H9 (cell line): Measurements from ENCODE around the gene NT5DC3. TPM values are rescaled to one million over a fixed set of nuclear protein-coding genes. Genes with fewer than 3 reads are reported as not detected.

Experiments
- DNase-seq: peaks from one replicate; pipeline ENCODE4 v3.0.0-alpha.2; 2017
- H2AFZ ChIP-seq: one replicate; pipeline ENCODE4 v1.6.1; 2013; ENCODE audit warnings: mild to moderate bottlenecking, low read length, control low read depth, moderate library complexity
- H2AK5ac ChIP-seq: 2 replicates; pipeline ENCODE4 v1.6.1; 2013; ENCODE audit warnings: low read length, control low read depth, mixed read lengths; ENCODE audit not compliant: insufficient read length
- H2BK120ac ChIP-seq: one replicate; pipeline ENCODE4 v1.6.1; 2013; ENCODE audit warnings: low read depth, mild to moderate bottlenecking, low read length, control low read depth, inconsistent platforms; ENCODE audit not compliant: poor library complexity, severe bottlenecking
- H2BK12ac ChIP-seq: 2 replicates; pipeline ENCODE4 v1.6.1; 2013; ENCODE audit warnings: low read length, control low read depth, mixed read lengths, low read depth; ENCODE audit not compliant: insufficient read length
- H2BK15ac ChIP-seq: 2 replicates; pipeline ENCODE4 v1.6.1; 2013; ENCODE audit warnings: low read depth, low read length, control low read depth
- H2BK20ac ChIP-seq: one replicate; pipeline ENCODE4 v1.6.1; 2013; ENCODE audit warnings: low read depth, mild to moderate bottlenecking, low read length, control low read depth, inconsistent platforms; ENCODE audit not compliant: poor library complexity, severe bottlenecking
- H2BK5ac ChIP-seq: 2 replicates; pipeline ENCODE4 v1.6.1; 2013; ENCODE audit warnings: low read length, control low read depth, mixed read lengths; ENCODE audit not compliant: insufficient read length
- H3K14ac ChIP-seq: 2 replicates; pipeline ENCODE4 v1.6.1; 2013; ENCODE audit warnings: low read length, control low read depth; ENCODE audit not compliant: insufficient read depth
- H3K18ac ChIP-seq: 2 replicates; pipeline ENCODE4 v1.6.1; 2013; ENCODE audit warnings: low read depth, mild to moderate bottlenecking, mixed read lengths, low read length, control low read depth; ENCODE audit not compliant: insufficient read length
- H3K23ac ChIP-seq: 2 replicates; pipeline ENCODE4 v1.6.1; 2013; ENCODE audit warnings: low read length, control low read depth, mixed read lengths, low read depth; ENCODE audit not compliant: insufficient read length
- H3K23me2 ChIP-seq: 2 replicates; pipeline ENCODE4 v1.6.1; 2013; ENCODE audit warnings: low read depth, mild to moderate bottlenecking, mixed read lengths, low read length, control low read depth; ENCODE audit not compliant: insufficient read length, poor library complexity, severe bottlenecking
- H3K27ac ChIP-seq: 2 replicates; pipeline ENCODE4 v1.5.1; 2013; ENCODE audit warnings: low read length, control low read depth, mixed read lengths, low read depth; ENCODE audit not compliant: insufficient read length
- H3K27me3 ChIP-seq: 2 replicates; pipeline ENCODE4 v1.6.1; 2013; ENCODE audit warnings: low read length, control low read depth, inconsistent platforms; ENCODE audit not compliant: insufficient read depth
- H3K4ac ChIP-seq: 2 replicates; pipeline ENCODE4 v1.6.1; 2013; ENCODE audit warnings: low read depth, mild to moderate bottlenecking, control low read depth, inconsistent platforms, low read length, moderate library complexity
- H3K4me1 ChIP-seq: 2 replicates; pipeline ENCODE4 v1.6.1; 2013; ENCODE audit warnings: low read length, control low read depth, inconsistent platforms; ENCODE audit not compliant: insufficient read depth
- H3K4me2 ChIP-seq: 2 replicates; pipeline ENCODE4 v1.6.1; 2013; ENCODE audit warnings: low read length, control low read depth, mixed read lengths; ENCODE audit not compliant: insufficient read length, insufficient read depth
- H3K56ac ChIP-seq: 2 replicates; pipeline ENCODE4 v1.6.1; 2013; ENCODE audit warnings: low read depth, mild to moderate bottlenecking, mixed read lengths, low read length, control low read depth; ENCODE audit not compliant: insufficient read length
- H3K79me1 ChIP-seq: 2 replicates; pipeline ENCODE4 v1.6.1; 2013; ENCODE audit warnings: low read depth, mild to moderate bottlenecking, moderate library complexity, low read length, control low read depth, inconsistent platforms; ENCODE audit not compliant: insufficient read depth, poor library complexity, severe bottlenecking
- H3K79me2 ChIP-seq: 2 replicates; pipeline ENCODE4 v1.6.1; 2013; ENCODE audit warnings: low read length, control low read depth, inconsistent platforms; ENCODE audit not compliant: insufficient read depth
- H3K9ac ChIP-seq: 2 replicates; pipeline ENCODE4 v1.6.1; 2013; ENCODE audit warnings: low read length, control low read depth, mixed read lengths; ENCODE audit not compliant: insufficient read length; ENCODE audit errors: extremely low read depth
- H3K9me3 ChIP-seq: one replicate; pipeline ENCODE4 v1.6.1; 2013; ENCODE audit warnings: low read depth, low read length, inconsistent platforms; ENCODE audit not compliant: control insufficient read depth
- H3T11ph ChIP-seq: one replicate; pipeline ENCODE4 v1.6.1; 2013; ENCODE audit warnings: mild to moderate bottlenecking, low read length, control low read depth, inconsistent platforms
- H4K20me1 ChIP-seq: one replicate; pipeline ENCODE4 v1.6.1; 2013; ENCODE audit not compliant: control insufficient read depth, insufficient read length, insufficient read depth
- H4K5ac ChIP-seq: 2 replicates; pipeline ENCODE4 v1.6.1; 2013; ENCODE audit warnings: low read depth, mild to moderate bottlenecking, mixed read lengths, low read length, control low read depth; ENCODE audit not compliant: insufficient read length
- H4K8ac ChIP-seq: replicated peaks from 2 replicates; pipeline ENCODE4 v1.6.1; 2013; ENCODE audit warnings: low read length, control low read depth, mixed read lengths, low read depth; ENCODE audit not compliant: insufficient read length
- H4K91ac ChIP-seq: 2 replicates; pipeline ENCODE4 v1.6.1; 2013; ENCODE audit warnings: low read depth, mild to moderate bottlenecking, moderate library complexity, mixed read lengths, low read length, control low read depth; ENCODE audit not compliant: insufficient read length
- H3K27ac Mint-ChIP-seq, 3 experiments: 2 replicates in 2 of 3; 3 replicates in 1 of 3; pipeline ENCODE4 v1.8.0; 2020 to 2021; ENCODE audit warnings: mixed read lengths in 3 of 3, mild to moderate bottlenecking in 1 of 3, moderate library complexity in 1 of 3
- H3K27me3 Mint-ChIP-seq: 2 replicates; pipeline ENCODE4 v1.8.0; 2021; ENCODE audit warnings: low read depth, mild to moderate bottlenecking, moderate library complexity, mixed read lengths
- H3K36me3 Mint-ChIP-seq, 3 experiments: 2 replicates in 2 of 3; 3 replicates in 1 of 3; pipeline ENCODE4 v1.8.0; 2020 to 2021; ENCODE audit warnings: low read depth in 3 of 3, mixed read lengths in 3 of 3; ENCODE audit not compliant: insufficient read depth in 1 of 3
- H3K4me1 Mint-ChIP-seq, 2 experiments: 2 replicates each; pipeline ENCODE4 v1.8.0; 2020; ENCODE audit warnings: mixed read lengths in 2 of 2
- H3K4me3 Mint-ChIP-seq, 2 experiments: 2 replicates in 1 of 2; 3 replicates in 1 of 2; pipeline ENCODE4 v1.8.0; 2020 to 2021; ENCODE audit warnings: mild to moderate bottlenecking in 2 of 2, mixed read lengths in 2 of 2, moderate library complexity in 1 of 2
- H3K9me3 Mint-ChIP-seq, 2 experiments: 2 replicates in 1 of 2; 3 replicates in 1 of 2; pipeline ENCODE4 v1.8.0; 2020; ENCODE audit warnings: mild to moderate bottlenecking in 2 of 2, mixed read lengths in 2 of 2, moderate library complexity in 1 of 2
- CTCF ChIP-seq: fragments of 200-600 bp; sonication (generic); conservative IDR thresholded peaks from 3 replicates; pipeline ENCODE4 v1.8.0; 2021; ENCODE audit warnings: antibody characterized with exemption, mild to moderate bottlenecking
- WGBS: extraction: QIAGEN DNeasy Blood & Tissue Kit; methylation state at CpG from one replicate; pipeline ENCODE4 v1.1.7; 2013; ENCODE audit warnings: missing lambda C conversion rate, low lambda C conversion rate, mixed read lengths; ENCODE audit not compliant: insufficient read length; ENCODE audit errors: extremely low coverage; 5-methylcytosine and 5-hydroxymethylcytosine counted together
- total RNA-seq: library from RNA; stranded (reverse); gene quantifications from 2 replicates; pipeline ENCODE4 v1.2.1, GENCODE V29; 2021

The NT5DC3 gene
- total RNA-seq, 1 experiment from 2014 or later, result 13.6 TPM

GRCh38 chr12:103821773-103822172 is 19.3 kb downstream of the NT5DC3 start:
- Mint-ChIP-seq H3K9me3 (peaks cover 6 to 8% of the 10 kb centered on the region in 2 experiments; a peak in 3 of 5 replicates), H3K27me3 (no peaks in the 10 kb centered on the region), H3K36me3 (peaks cover 8 to 15% (median 11%) of the 10 kb centered on the region in 3 experiments), H3K4me3 (no peak overlapping the region), H3K4me1 (peaks cover 8 to 9% of the 10 kb centered on the region in 2 experiments; a peak in 3 of 4 replicates), H3K27ac (no peak overlapping the region)
- H3K4me2 ChIP-seq, result no peak overlapping the region
- no peak overlapping the region for H2BK20ac ChIP-seq
- H4K20me1 ChIP-seq, result no peaks in the 10 kb centered on the region
- no peak overlapping the region for H3K27ac ChIP-seq
- H2BK15ac ChIP-seq, result no peak overlapping the region
- H2AFZ ChIP-seq, result no peak overlapping the region
- no peaks in the 10 kb centered on the region for H3K27me3 ChIP-seq
- no peak overlapping the region for H3K56ac ChIP-seq
- no peak overlapping the region for H2AK5ac ChIP-seq
- H3T11ph ChIP-seq, result no peak overlapping the region
- no peaks in the 10 kb centered on the region for H3K23me2 ChIP-seq
- no peak overlapping the region for H4K91ac ChIP-seq
- no peaks in the 10 kb centered on the region for H3K4me1 ChIP-seq
- peaks cover 5% of the 10 kb centered on the region; the same call in 1 of the 2 replicates for H3K79me2 ChIP-seq
- no peak overlapping the region for H3K14ac ChIP-seq
- no CpG with 5 or more reads among the region's 1 CpG for WGBS
- no peak overlapping the region for H3K23ac ChIP-seq
- no peak overlapping the region for H4K5ac ChIP-seq
- H2BK120ac ChIP-seq, result no peak overlapping the region
- TF ChIP-seq CTCF, result no peak
- H2BK5ac ChIP-seq, result no peak overlapping the region
- no peak overlapping the region for H3K4ac ChIP-seq
- DNase-seq, result no peak
- peaks cover 6% of the 10 kb centered on the region for H3K79me1 ChIP-seq
- no peak overlapping the region for H3K18ac ChIP-seq
- H3K9ac ChIP-seq, result no peak overlapping the region
- H4K8ac ChIP-seq, result no peak overlapping the region
- no peak overlapping the region for H2BK12ac ChIP-seq
- H3K9me3 ChIP-seq, result no peaks in the 10 kb centered on the region
